ENCODE measurements around the gene ZFPL1. TPM values are rescaled to one million over a fixed set of nuclear protein-coding genes. Genes with fewer than 3 reads are reported as not detected.

ZFPL1 gene
- total and polyA plus RNA-seq, 9 of the 15 experiments (the other 6 are each of a cell fraction or from before 2014, with no cell fraction given): 3.7 to 37.5 (median 22.7) TPM

DNA sequence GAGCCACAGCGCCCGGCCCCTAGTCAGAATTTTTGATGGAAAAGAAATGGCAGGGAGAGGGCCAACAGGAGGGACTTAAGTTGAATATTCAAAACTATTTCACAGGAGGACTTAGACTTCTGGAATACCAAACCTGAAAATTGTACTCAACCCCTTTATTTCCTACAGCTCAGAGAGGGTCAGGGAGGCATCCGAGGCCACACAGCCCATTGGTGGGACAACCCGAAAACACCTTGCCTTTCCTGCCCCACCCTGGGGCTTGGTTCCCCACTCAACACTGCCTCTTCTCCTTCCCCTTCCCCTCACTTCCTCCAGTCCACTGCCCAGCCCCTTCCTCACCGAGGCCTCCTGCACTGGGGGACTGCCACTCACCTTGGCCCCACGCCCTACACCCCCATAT lies 27.0 kb upstream of the ZFPL1 start:
- TF ChIP-seq RCOR1 (IDR thresholded peaks at IDR 0.05; ENCODE audit: borderline replicate concordance in 1 of 2, low read depth in 2 of 2, low read length in 2 of 2) (no peak), ZFP36 (IDR thresholded peaks at IDR 0.05; ENCODE audit: low read depth, low read length, partially characterized antibody) (peak; percentile 58), RBM25 (IDR thresholded peaks at IDR 0.05; ENCODE audit: low read depth, low read length, severe bottlenecking) (peak; percentile 45)
- H3K4me2 ChIP-seq (ENCODE audit: insufficient read depth, low read length): no peak overlapping the region
- ChIA-PET CTCF (ENCODE audit: low intra/inter-chr PET ratio) (no interaction called here), POLR2A (interaction anchor here (0.6 kb wide), 2 partner anchors 69 to 678 kb away, joined by 3 read pairs; no protein-coding TSS in a partner anchor)
- no peaks in the 10 kb centered on the region for H3K9me1 ChIP-seq (ENCODE audit: control insufficient read depth, insufficient read depth, low read length)
- H3K27ac ChIP-seq (ENCODE audit: extremely low read depth, low read depth, low read length): no peak overlapping the region
- in situ Hi-C loops (cut with MboI): no loop called here
- DNase-seq (ENCODE audit: extremely low read depth in 1 of 4, low spot score in 3 of 4) (no peak), ATAC-seq (no peak), FAIRE-seq (no peak)
- no peaks in the 10 kb centered on the region for H3K36me3 ChIP-seq (ENCODE audit: control insufficient read depth, insufficient read depth, low read length)
- 61% methylated on average over 6 of the region's 6 CpGs for WGBS (ENCODE audit: insufficient coverage, low coverage, missing lambda C conversion rate)
- H3K27me3 ChIP-seq (ENCODE audit: control insufficient read depth in 2 of 2, insufficient read depth in 2 of 2, low read length in 2 of 2): no peaks in the 10 kb centered on the region; a peak in 2 of 5 replicates
- no peak overlapping the region for H2AFZ ChIP-seq (ENCODE audit: low read depth, low read length)
- H3K9me3 ChIP-seq (replicated peaks; ENCODE audit: control insufficient read depth, insufficient read depth, low read depth, low read length): no peaks in the 10 kb centered on the region
- intact Hi-C loops (cut with micrococcal nuclease): no loop called here
- BruUV-seq (replicated peaks): no TSS peak
- no peak overlapping the region for H3K4me3 ChIP-seq
- no peak overlapping the region for H3K9ac ChIP-seq (ENCODE audit: insufficient read depth in 1 of 2, low read depth in 2 of 2, low read length in 2 of 2)
- no peaks in the 10 kb centered on the region for H3K79me2 ChIP-seq (ENCODE audit: control insufficient read depth, insufficient read depth, low read length)
- H4K20me1 ChIP-seq (replicated peaks; ENCODE audit: control insufficient read depth, insufficient read depth, low read length): no peaks in the 10 kb centered on the region
- H3K4me1 ChIP-seq (replicated peaks in 1 of 2; ENCODE audit: control insufficient read depth in 2 of 2, insufficient read depth in 2 of 2, low read length in 2 of 2): peaks cover 14 to 30% of the 10 kb centered on the region in 2 experiments; a peak in 4 of 5 replicates

DNA sequence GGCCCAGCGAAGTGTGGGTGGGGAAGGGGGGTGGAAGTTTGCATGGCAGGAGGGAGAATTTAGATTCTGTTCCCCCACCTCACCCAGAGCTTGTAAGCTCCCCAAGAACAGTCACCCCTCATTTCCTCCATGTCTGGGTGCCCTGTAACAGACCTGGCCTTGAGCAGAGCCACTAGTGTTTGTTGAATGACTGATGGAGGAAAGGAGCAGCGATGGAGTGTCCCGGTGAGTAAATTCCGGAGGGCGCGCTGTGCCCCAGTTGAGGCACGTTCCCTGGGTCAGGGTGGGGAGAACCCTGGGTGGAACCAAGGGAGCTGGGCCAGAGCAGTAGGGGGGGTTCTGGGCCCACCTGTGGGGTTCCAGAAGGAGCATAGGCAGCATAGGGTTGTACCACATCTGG lies 26.5 kb upstream of the ZFPL1 start:
- BruUV-seq (replicated peaks): no TSS peak
- TF ChIP-seq ZNF77 (CRISPR knock-in tag; IDR thresholded peaks at IDR 0.05): no peak
- TF ChIP-seq MEF2A (IDR thresholded peaks at IDR 0.05; ENCODE audit: control insufficient read depth, low read depth, low read length): no peak
- TF ChIP-seq ZNF717 (CRISPR knock-in tag; IDR thresholded peaks at IDR 0.05): no peak
- no peak for TF ChIP-seq JUNB (CRISPR knock-in tag; conservative IDR thresholded peaks at IDR 0.05)
- TF ChIP-seq C11orf30 (IDR thresholded peaks at IDR 0.05; ENCODE audit: low read depth): no peak
- TF ChIP-seq KLF1 (tag; IDR thresholded peaks at IDR 0.05): no peak
- TF ChIP-seq SRSF1 (IDR thresholded peaks at IDR 0.05; ENCODE audit: low read depth, low read length): no peak
- TF ChIP-seq, protein P1, sequence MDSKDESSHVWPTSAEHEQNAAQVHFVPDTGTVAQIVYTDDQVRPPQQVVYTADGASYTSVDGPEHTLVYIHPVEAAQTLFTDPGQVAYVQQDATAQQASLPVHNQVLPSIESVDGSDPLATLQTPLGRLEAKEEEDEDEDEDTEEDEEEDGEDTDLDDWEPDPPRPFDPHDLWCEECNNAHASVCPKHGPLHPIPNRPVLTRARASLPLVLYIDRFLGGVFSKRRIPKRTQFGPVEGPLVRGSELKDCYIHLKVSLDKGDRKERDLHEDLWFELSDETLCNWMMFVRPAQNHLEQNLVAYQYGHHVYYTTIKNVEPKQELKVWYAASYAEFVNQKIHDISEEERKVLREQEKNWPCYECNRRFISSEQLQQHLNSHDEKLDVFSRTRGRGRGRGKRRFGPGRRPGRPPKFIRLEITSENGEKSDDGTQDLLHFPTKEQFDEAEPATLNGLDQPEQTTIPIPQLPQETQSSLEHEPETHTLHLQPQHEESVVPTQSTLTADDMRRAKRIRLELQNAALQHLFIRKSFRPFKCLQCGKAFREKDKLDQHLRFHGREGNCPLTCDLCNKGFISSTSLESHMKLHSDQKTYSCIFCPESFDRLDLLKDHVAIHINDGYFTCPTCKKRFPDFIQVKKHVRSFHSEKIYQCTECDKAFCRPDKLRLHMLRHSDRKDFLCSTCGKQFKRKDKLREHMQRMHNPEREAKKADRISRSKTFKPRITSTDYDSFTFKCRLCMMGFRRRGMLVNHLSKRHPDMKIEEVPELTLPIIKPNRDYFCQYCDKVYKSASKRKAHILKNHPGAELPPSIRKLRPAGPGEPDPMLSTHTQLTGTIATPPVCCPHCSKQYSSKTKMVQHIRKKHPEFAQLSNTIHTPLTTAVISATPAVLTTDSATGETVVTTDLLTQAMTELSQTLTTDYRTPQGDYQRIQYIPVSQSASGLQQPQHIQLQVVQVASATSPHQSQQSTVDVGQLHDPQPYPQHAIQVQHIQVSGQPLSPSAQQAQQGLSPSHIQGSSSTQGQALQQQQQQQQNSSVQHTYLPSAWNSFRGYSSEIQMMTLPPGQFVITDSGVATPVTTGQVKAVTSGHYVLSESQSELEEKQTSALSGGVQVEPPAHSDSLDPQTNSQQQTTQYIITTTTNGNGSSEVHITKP (IDR thresholded peaks at IDR 0.05; ENCODE audit: partially characterized antibody): no peak
- TF ChIP-seq ZEB2 (IDR thresholded peaks at IDR 0.05): no peak

More for the DNA sequence above, 26.5 kb upstream of the ZFPL1 start:
- ATAC-seq: no peak
- H3K4me1 ChIP-seq (replicated peaks in 1 of 2; ENCODE audit: control insufficient read depth in 2 of 2, insufficient read depth in 2 of 2, low read length in 2 of 2): peaks cover 14 to 30% of the 10 kb centered on the region in 2 experiments; a peak in 4 of 5 replicates
- H3K79me2 ChIP-seq (ENCODE audit: control insufficient read depth, insufficient read depth, low read length): no peaks in the 10 kb centered on the region
- CTCF ChIA-PET (ENCODE audit: low intra/inter-chr PET ratio): no interaction called here
- H3K4me2 ChIP-seq (ENCODE audit: insufficient read depth, low read length): no peak overlapping the region
- no peaks in the 10 kb centered on the region for H3K9me1 ChIP-seq (ENCODE audit: control insufficient read depth, insufficient read depth, low read length)
- H3K27ac ChIP-seq (ENCODE audit: extremely low read depth, low read depth, low read length): no peak overlapping the region
- POLR2A ChIA-PET: interaction anchor here (0.6 kb wide), 4 partner anchors 32 to 677 kb away, joined by 3 read pairs; no protein-coding TSS in a partner anchor
- intact Hi-C loops (cut with micrococcal nuclease) (no loop called here), in situ Hi-C loops (cut with MboI) (no loop called here)
- H3K9me3 ChIP-seq (replicated peaks; ENCODE audit: control insufficient read depth, insufficient read depth, low read depth, low read length): no peaks in the 10 kb centered on the region
- FAIRE-seq: no peak
- 62% methylated on average over 7 of the region's 7 CpGs for WGBS (ENCODE audit: insufficient coverage, low coverage, missing lambda C conversion rate)
- no peaks in the 10 kb centered on the region for H3K36me3 ChIP-seq (ENCODE audit: control insufficient read depth, insufficient read depth, low read length)
- DNase-seq (ENCODE audit: extremely low read depth in 1 of 4, low spot score in 3 of 4): no peak
- H3K27me3 ChIP-seq (ENCODE audit: control insufficient read depth in 2 of 2, insufficient read depth in 2 of 2, low read length in 2 of 2): no peaks in the 10 kb centered on the region; a peak in 2 of 5 replicates
- no peaks in the 10 kb centered on the region for H4K20me1 ChIP-seq (replicated peaks; ENCODE audit: control insufficient read depth, insufficient read depth, low read length)
- no peak overlapping the region for H3K9ac ChIP-seq (ENCODE audit: insufficient read depth in 1 of 2, low read depth in 2 of 2, low read length in 2 of 2)
- H3K4me3 ChIP-seq: no peak overlapping the region
- H2AFZ ChIP-seq (ENCODE audit: low read depth, low read length): no peak overlapping the region

Measured in K562 (cell line).